B cell (primary cell): ENCODE data around the gene CMYA5. TPM values are rescaled to one million over a fixed set of nuclear protein-coding genes. Genes with fewer than 3 reads are reported as not detected.

Experiments used
- ATAC-seq: fragments of 200-7000 bp; cut with Tn5 transposase; one replicate; pipeline ENCODE4 v1.10.0; 2021; ENCODE audit warnings: low read depth, mild to moderate bottlenecking, moderate number of reproducible peaks, moderate library complexity
- CTCF ChIA-PET: fragments of 350-600 bp; sonication (Branson Sonifier 250); formaldehyde crosslinking; loops from one replicate; lab custom pipeline; 2021; ENCODE audit warnings: antibody characterized with exemption, inconsistent platforms; lab: Charles Lee
- POLR2A ChIA-PET: fragments of 350-600 bp; sonication (Branson Sonifier 250); formaldehyde crosslinking; loops from one replicate; lab custom pipeline; 2021; ENCODE audit warnings: antibody characterized with exemption; lab: Charles Lee
- DNase-seq: peaks from one replicate; pipeline ENCODE4 v3.0.0; 2013
- H2AFZ ChIP-seq: 2 replicates; pipeline ENCODE4 v1.6.1; 2012; ENCODE audit warnings: mild to moderate bottlenecking, low read depth, low read length; ENCODE audit not compliant: insufficient read depth, poor library complexity, severe bottlenecking
- H3K27ac ChIP-seq, 2 donors: 1 replicate in 1 of 2; 2 replicates in 1 of 2; pipeline ENCODE4 v1.5.1; 2012 to 2013; ENCODE audit warnings: low read length in 2 of 2, mild to moderate bottlenecking in 2 of 2, moderate library complexity in 1 of 2
- H3K27me3 ChIP-seq, 4 experiments: fragments of 200-600 bp in 1 of 4; sonication (generic) in 1 of 4; replicated peaks in 1 of 4; 1 replicate in 2 of 4; 2 replicates in 2 of 4; pipeline versions ENCODE4 v1.6.1 to v1.7.0; 2013 to 2016; ENCODE audit warnings: low read length in 3 of 4, mild to moderate bottlenecking in 2 of 4, mixed read lengths in 1 of 4, moderate library complexity in 1 of 4; ENCODE audit not compliant: insufficient read depth in 4 of 4, control insufficient read depth in 3 of 4; ENCODE audit errors: control extremely low read depth in 1 of 4
- H3K36me3 ChIP-seq, 2 experiments: replicated peaks in 1 of 2; 1 replicate in 1 of 2; 2 replicates in 1 of 2; pipeline versions ENCODE4 v1.6.1 to v1.7.1; 2013; ENCODE audit warnings: low read length in 1 of 2; ENCODE audit not compliant: insufficient read depth in 2 of 2, control insufficient read depth in 1 of 2; ENCODE audit errors: control extremely low read depth in 1 of 2, extremely low read depth in 1 of 2
- H3K4me1 ChIP-seq, 2 donors: fragments of 200-600 bp in 1 of 2; sonication (generic) in 1 of 2; 1 replicate in 1 of 2; 2 replicates in 1 of 2; pipeline versions ENCODE4 v1.5.1 to v1.6.1; 2013 to 2017; ENCODE audit warnings: low read length in 2 of 2; ENCODE audit not compliant: control insufficient read depth in 2 of 2, insufficient read depth in 2 of 2
- H3K4me2 ChIP-seq: replicated peaks from 2 replicates; pipeline ENCODE3; 2012; ENCODE audit warnings: mild to moderate bottlenecking, low read depth, low read length; ENCODE audit not compliant: poor library complexity, severe bottlenecking
- H3K4me3 ChIP-seq, 5 experiments: fragments of 200-600 bp in 1 of 5; sonication (generic) in 1 of 5; 1 replicate in 3 of 5; 2 replicates in 2 of 5; pipeline versions ENCODE4 v1.5.1 to v1.7.0; 2011 to 2016; ENCODE audit warnings: low read length in 4 of 5, mild to moderate bottlenecking in 4 of 5, low read depth in 2 of 5, control low read depth in 1 of 5, moderate library complexity in 1 of 5; ENCODE audit not compliant: insufficient read depth in 1 of 5; ENCODE audit errors: control extremely low read depth in 1 of 5, extremely low read depth in 1 of 5
- H3K79me2 ChIP-seq: fragments of 200-600 bp; sonication (generic); one replicate; pipeline ENCODE4 v1.6.0; 2016; ENCODE audit warnings: low read length; ENCODE audit not compliant: control insufficient read depth, insufficient read depth
- H3K9ac ChIP-seq: fragments of 200-600 bp; sonication (generic); 2 replicates; pipeline ENCODE4 v1.6.1; 2017; ENCODE audit warnings: mild to moderate bottlenecking, low read length, moderate library complexity
- H3K9me3 ChIP-seq, 3 donors: one replicate each; pipeline versions ENCODE4 v1.6.1 to v1.7.1; 2013; ENCODE audit warnings: low read length in 2 of 3; ENCODE audit not compliant: control insufficient read depth in 2 of 3, insufficient read depth in 1 of 3; ENCODE audit errors: control extremely low read depth in 1 of 3
- H4K20me1 ChIP-seq: 2 replicates; pipeline ENCODE4 v1.6.0; 2012; ENCODE audit warnings: mild to moderate bottlenecking, low read length; ENCODE audit not compliant: insufficient read depth, control insufficient read depth, poor library complexity, severe bottlenecking
- H3K27ac Mint-ChIP-seq: one replicate; pipeline ENCODE4 v1.8.0; 2021; ENCODE audit warnings: mixed read lengths
- H3K27me3 Mint-ChIP-seq: one replicate; pipeline ENCODE4 v1.8.0; 2021; ENCODE audit warnings: mixed read lengths
- H3K4me1 Mint-ChIP-seq: one replicate; pipeline ENCODE4 v1.8.0; 2021; ENCODE audit warnings: mixed read lengths
- H3K4me3 Mint-ChIP-seq: one replicate; pipeline ENCODE4 v1.8.0; 2021; ENCODE audit warnings: mixed read lengths
- H3K9me3 Mint-ChIP-seq: one replicate; pipeline ENCODE4 v1.8.0; 2022; ENCODE audit warnings: mixed read lengths; ENCODE audit not compliant: insufficient read depth
- EZH2 ChIP-seq: IDR thresholded peaks from 2 replicates; pipeline ENCODE4 v1.6.1; 2012; ENCODE audit warnings: borderline replicate concordance, low read depth, mild to moderate bottlenecking, moderate library complexity, low read length; ENCODE audit not compliant: insufficient read depth, poor library complexity, severe bottlenecking
- WGBS: methylation state at CpG from one replicate; pipeline ENCODE4 v1.1.5; 2013; ENCODE audit warnings: missing lambda C conversion rate; ENCODE audit not compliant: insufficient coverage; 5-methylcytosine and 5-hydroxymethylcytosine counted together
- intact Hi-C: fragments of 100-400 bp; cut with micrococcal nuclease; formaldehyde crosslinking; loops from one replicate; pipeline ENCODE4 v1.10.0; 2022
- polyA plus RNA-seq: library from polyadenylated mRNA; depleted of rRNA; stranded (reverse); fragments of >200 nt; gene quantifications from 2 replicates; pipeline ENCODE4 v1.2.3, GENCODE V29; 2012
- total RNA-seq, 2 donors: library from RNA; stranded (reverse); fragments of 120-200 nt in 1 of 2; gene quantifications; 1 replicate in 1 of 2; 2 replicates in 1 of 2; pipeline versions ENCODE4 v1.2.3 to v1.2.4, GENCODE V29; 2013 to 2022
- TF ChIP-seq, protein P1 (sequence below): fragments of 200-600 bp; IDR thresholded peaks from one replicate; pipeline ENCODE4 v1.8.0; 2022; ENCODE audit warnings: antibody characterized with exemption, mild to moderate bottlenecking

CMYA5 gene
- total and polyA plus RNA-seq, 2 donors (not counting 1 experiment from before 2014, with no cell fraction given), result 0.01 to 0.25 TPM

GRCh38 chr5:79713727-79714126, 24.1 kb downstream of the CMYA5 start:
- DNase-seq (no peak), ATAC-seq (no peak)
- intact Hi-C loops, result no loop called here
- H3K4me3 ChIP-seq, result no peak overlapping the region
- H3K9ac ChIP-seq, result no peak overlapping the region
- POLR2A ChIA-PET, result no interaction called here
- peaks cover 4% of the 10 kb centered on the region for H3K27me3 Mint-ChIP-seq
- no peaks in the 10 kb centered on the region for H3K79me2 ChIP-seq
- CTCF ChIA-PET, result no interaction called here
- WGBS, result no CpG with 5 or more reads among the region's 7 CpGs
- H3K9me3 ChIP-seq, result peaks cover 0 to under 1% (median 0%) of the 10 kb centered on the region in 3 donors
- H3K9me3 Mint-ChIP-seq, result no peaks in the 10 kb centered on the region
- no peak overlapping the region for H3K4me2 ChIP-seq
- no peak overlapping the region for H3K4me3 Mint-ChIP-seq
- no peaks in the 10 kb centered on the region for H3K27me3 ChIP-seq
- H3K27ac ChIP-seq, result no peak overlapping the region
- TF ChIP-seq EZH2, result no peak
- TF ChIP-seq, protein P1, sequence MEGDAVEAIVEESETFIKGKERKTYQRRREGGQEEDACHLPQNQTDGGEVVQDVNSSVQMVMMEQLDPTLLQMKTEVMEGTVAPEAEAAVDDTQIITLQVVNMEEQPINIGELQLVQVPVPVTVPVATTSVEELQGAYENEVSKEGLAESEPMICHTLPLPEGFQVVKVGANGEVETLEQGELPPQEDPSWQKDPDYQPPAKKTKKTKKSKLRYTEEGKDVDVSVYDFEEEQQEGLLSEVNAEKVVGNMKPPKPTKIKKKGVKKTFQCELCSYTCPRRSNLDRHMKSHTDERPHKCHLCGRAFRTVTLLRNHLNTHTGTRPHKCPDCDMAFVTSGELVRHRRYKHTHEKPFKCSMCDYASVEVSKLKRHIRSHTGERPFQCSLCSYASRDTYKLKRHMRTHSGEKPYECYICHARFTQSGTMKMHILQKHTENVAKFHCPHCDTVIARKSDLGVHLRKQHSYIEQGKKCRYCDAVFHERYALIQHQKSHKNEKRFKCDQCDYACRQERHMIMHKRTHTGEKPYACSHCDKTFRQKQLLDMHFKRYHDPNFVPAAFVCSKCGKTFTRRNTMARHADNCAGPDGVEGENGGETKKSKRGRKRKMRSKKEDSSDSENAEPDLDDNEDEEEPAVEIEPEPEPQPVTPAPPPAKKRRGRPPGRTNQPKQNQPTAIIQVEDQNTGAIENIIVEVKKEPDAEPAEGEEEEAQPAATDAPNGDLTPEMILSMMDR, result no peak
- H4K20me1 ChIP-seq, result no peaks in the 10 kb centered on the region
- H3K4me1 Mint-ChIP-seq, result no peaks in the 10 kb centered on the region
- H3K36me3 ChIP-seq, result no peaks in the 10 kb centered on the region
- no peaks in the 10 kb centered on the region for H3K4me1 ChIP-seq
- no peak overlapping the region for H2AFZ ChIP-seq
- no peak overlapping the region for H3K27ac Mint-ChIP-seq

DNA sequence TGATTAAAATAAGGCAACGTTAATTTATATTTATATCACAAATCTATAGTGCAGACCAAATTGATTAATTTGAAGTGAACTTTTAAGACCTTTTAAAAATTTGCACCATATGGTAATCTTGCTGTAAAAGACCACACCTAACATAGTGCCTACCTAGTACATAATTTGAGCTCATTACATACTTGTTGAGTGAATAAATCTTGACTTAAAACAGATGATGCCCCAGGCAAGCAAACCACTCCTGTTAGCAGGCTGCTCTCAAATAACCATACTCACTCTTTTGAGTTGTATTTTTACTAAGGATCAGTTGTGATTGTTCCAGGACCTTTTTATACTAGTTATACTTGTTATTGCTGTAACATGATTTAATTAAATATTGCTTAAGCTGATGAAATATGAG, 27.2 kb downstream of the CMYA5 start:
- Histone ChIP-seq H3K4me2 (no peak overlapping the region), H3K27ac (no peak overlapping the region), H3K4me1 (no peaks in the 10 kb centered on the region), H3K4me3 (no peak overlapping the region), H4K20me1 (no peaks in the 10 kb centered on the region), H3K9ac (no peak overlapping the region), H2AFZ (no peak overlapping the region), H3K36me3 (no peaks in the 10 kb centered on the region), H3K79me2 (no peaks in the 10 kb centered on the region), H3K9me3 (peaks cover 5 to 20% (median 6%) of the 10 kb centered on the region in 3 donors), H3K27me3 (no peaks in the 10 kb centered on the region)
- Mint-ChIP-seq H3K4me1 (no peaks in the 10 kb centered on the region), H3K27me3 (peaks cover 4% of the 10 kb centered on the region), H3K27ac (no peak overlapping the region), H3K4me3 (no peak overlapping the region), H3K9me3 (peaks cover 8% of the 10 kb centered on the region)
- TF ChIP-seq EZH2, result no peak
- TF ChIP-seq, protein P1, result no peak
- ChIA-PET CTCF (interaction anchor here (0.6 kb wide), 1 partner anchor 26 kb away, joined by 3 read pairs; no protein-coding TSS in a partner anchor), POLR2A (no interaction called here)
- intact Hi-C loops, result no loop called here
- WGBS, result no CpG with 5 or more reads among the region's 1 CpG
- DNase-seq, result no peak
- no peak for ATAC-seq
